Measurements from ENCODE around the gene PAPSS1. TPM values are rescaled to one million over a fixed set of nuclear protein-coding genes. Genes with fewer than 3 reads are reported as not detected.

The PAPSS1 gene
- total RNA-seq, 2 donors from 2014 or later: 128 to 164 TPM

GRCh38 chr4:107689912-107690587 lies 30.0 kb downstream of the PAPSS1 start:
- H3K36me3 ChIP-seq (ENCODE audit: control insufficient read depth, insufficient read depth, low read length): peaks cover 35% of the 10 kb centered on the region
- no peak overlapping the region for H3K9ac ChIP-seq (ENCODE audit: extremely low read depth, low read length, poor library complexity, severe bottlenecking)
- H3K27me3 ChIP-seq (ENCODE audit: control insufficient read depth, insufficient read depth, low read length, poor library complexity, severe bottlenecking): no peaks in the 10 kb centered on the region
- H3K27me3 Mint-ChIP-seq (ENCODE audit: insufficient read depth): no peaks in the 10 kb centered on the region
- H3K4me3 Mint-ChIP-seq: no peak overlapping the region
- no peak for DNase-seq
- H3K4me1 Mint-ChIP-seq: peaks cover 22% of the 10 kb centered on the region
- TF ChIP-seq CTCF (conservative IDR thresholded peaks at IDR 0.05): no peak
- H3K9me3 ChIP-seq (ENCODE audit: control insufficient read depth, low read length): peaks cover 14% of the 10 kb centered on the region
- H3K27ac Mint-ChIP-seq: no peak overlapping the region
- 89 to 97% methylated on average over 1 to 2 of the region's 2 CpGs for WGBS, 2 experiments (ENCODE audit: insufficient coverage in 1 of 2, insufficient read length in 1 of 2)
- peaks cover 43% of the 10 kb centered on the region for H3K36me3 Mint-ChIP-seq (ENCODE audit: low read depth)
- peaks cover 5% of the 10 kb centered on the region for H3K9me3 Mint-ChIP-seq
- H3K4me3 ChIP-seq (ENCODE audit: low read length): no peak overlapping the region
- no peak overlapping the region for H3K27ac ChIP-seq (ENCODE audit: low read depth, low read length)
- peaks cover 16% of the 10 kb centered on the region for H3K4me1 ChIP-seq (ENCODE audit: control insufficient read depth, insufficient read depth, low read length)

GRCh38 chr4:107688421-107688820 lies 31.6 kb downstream of the PAPSS1 start:
- 88% methylated on average over 1 of the region's 1 CpG; no CpG with 5 or more reads in 1 of the 2 experiments for WGBS, 2 experiments (ENCODE audit: insufficient coverage in 1 of 2, insufficient read length in 1 of 2)
- peaks cover 28% of the 10 kb centered on the region for H3K36me3 ChIP-seq (ENCODE audit: control insufficient read depth, insufficient read depth, low read length)
- no peaks in the 10 kb centered on the region for H3K27me3 Mint-ChIP-seq (ENCODE audit: insufficient read depth)
- H3K9ac ChIP-seq (ENCODE audit: extremely low read depth, low read length, poor library complexity, severe bottlenecking): no peak overlapping the region
- no peaks in the 10 kb centered on the region for H3K27me3 ChIP-seq (ENCODE audit: control insufficient read depth, insufficient read depth, low read length, poor library complexity, severe bottlenecking)
- peaks cover 17% of the 10 kb centered on the region for H3K4me1 ChIP-seq (ENCODE audit: control insufficient read depth, insufficient read depth, low read length)
- no peak for DNase-seq
- H3K9me3 ChIP-seq (ENCODE audit: control insufficient read depth, low read length): peaks cover 14% of the 10 kb centered on the region
- H3K4me1 Mint-ChIP-seq: peaks cover 32% of the 10 kb centered on the region
- no peak for TF ChIP-seq CTCF (conservative IDR thresholded peaks at IDR 0.05)
- peaks cover 5% of the 10 kb centered on the region for H3K9me3 Mint-ChIP-seq
- H3K27ac Mint-ChIP-seq: no peak overlapping the region
- no peak overlapping the region for H3K4me3 Mint-ChIP-seq
- no peak overlapping the region for H3K27ac ChIP-seq (ENCODE audit: low read depth, low read length)
- no peak overlapping the region for H3K4me3 ChIP-seq (ENCODE audit: low read length)
- H3K36me3 Mint-ChIP-seq (ENCODE audit: low read depth): peaks cover 34% of the 10 kb centered on the region

GRCh38 chr4:107685740-107686139 lies 34.3 kb downstream of the PAPSS1 start:
- no peak overlapping the region for H3K4me3 Mint-ChIP-seq
- peaks cover 5% of the 10 kb centered on the region for H3K9me3 Mint-ChIP-seq
- H3K4me1 Mint-ChIP-seq: peaks cover 37% of the 10 kb centered on the region
- H3K4me1 ChIP-seq (ENCODE audit: control insufficient read depth, insufficient read depth, low read length): peaks cover 15% of the 10 kb centered on the region
- H3K9ac ChIP-seq (ENCODE audit: extremely low read depth, low read length, poor library complexity, severe bottlenecking): peak overlapping the region; percentile 29
- peaks cover 7% of the 10 kb centered on the region for H3K9me3 ChIP-seq (ENCODE audit: control insufficient read depth, low read length)
- 17 to 57% methylated on average over 1 of the region's 1 CpG for WGBS, 2 experiments (ENCODE audit: insufficient coverage in 1 of 2, insufficient read length in 1 of 2)
- H3K4me3 ChIP-seq (ENCODE audit: low read length): peak overlapping the region; percentile 19
- peaks cover 29% of the 10 kb centered on the region for H3K36me3 Mint-ChIP-seq (ENCODE audit: low read depth)
- no peak overlapping the region for H3K27ac ChIP-seq (ENCODE audit: low read depth, low read length)
- DNase-seq: peak; percentile 57
- no peak for TF ChIP-seq CTCF (conservative IDR thresholded peaks at IDR 0.05)
- peaks cover 15% of the 10 kb centered on the region for H3K36me3 ChIP-seq (ENCODE audit: control insufficient read depth, insufficient read depth, low read length)
- H3K27me3 ChIP-seq (ENCODE audit: control insufficient read depth, insufficient read depth, low read length, poor library complexity, severe bottlenecking): no peaks in the 10 kb centered on the region
- H3K27ac Mint-ChIP-seq: peak overlapping the region; percentile 95
- no peaks in the 10 kb centered on the region for H3K27me3 Mint-ChIP-seq (ENCODE audit: insufficient read depth)

All from endodermal cell (in vitro differentiated cells).